Panc1 (cell line): ENCODE results near the gene HSPA4.

ENCODE experiments used
- CTCF ChIP-seq: fragments of 450-650 bp; IDR thresholded peaks from 2 replicates; pipeline ENCODE4 v1.5.1; 2017; ENCODE audit warnings: mild to moderate bottlenecking
- REST ChIP-seq, 2 experiments: IDR thresholded peaks; 2 replicates each; pipeline ENCODE4 v1.6.1; 2011 to 2012; ENCODE audit warnings: low read depth in 2 of 2, control low read depth in 1 of 2, low read length in 1 of 2, mild to moderate bottlenecking in 1 of 2, moderate library complexity in 1 of 2; ENCODE audit not compliant: insufficient read depth in 1 of 2
- SIN3A ChIP-seq: IDR thresholded peaks from 2 replicates; pipeline ENCODE4 v1.6.1; 2012; ENCODE audit warnings: low read depth, mild to moderate bottlenecking, low read length, moderate library complexity, borderline replicate concordance; ENCODE audit not compliant: insufficient read depth

- TF ChIP-seq CTCF (no peak), SIN3A (no peak), REST (IDR thresholded peaks at IDR 0.05; ENCODE audit: insufficient read depth in 1 of 2, low read depth in 2 of 2, low read length in 1 of 2) (no peak)
These were observed 102.7 kb downstream of the HSPA4 start for GRCh38 chr5:133154274-133155075.
